PC-3 (cell line): Measurements from ENCODE around the gene CHSY3. TPM values are rescaled to one million over a fixed set of nuclear protein-coding genes. Genes with fewer than 3 reads are reported as not detected.

Experiments
- ATAC-seq: fragments of 200-7000 bp; cut with Tn5 transposase; 2 replicates; pipeline ENCODE4 v1.9.1; 2020; ENCODE audit warnings: mild to moderate bottlenecking, moderate library complexity
- BruUV-seq: library from RNA; stranded (reverse); fragments of 400-500 nt; replicated peaks from 2 replicates; lab custom pipeline; 2021; lab: Mats Ljungman, UMichigan
- CTCF ChIA-PET: fragments of 300-600 bp; sonication (Branson Sonifier 250); formaldehyde crosslinking; loops from one replicate; lab custom pipeline; 2022; ENCODE audit warnings: antibody characterized with exemption; lab: Charles Lee
- POLR2A ChIA-PET: fragments of 300-600 bp; sonication (Branson Sonifier 250); formaldehyde crosslinking; loops from one replicate; lab custom pipeline; 2022; ENCODE audit warnings: antibody characterized with exemption; ENCODE audit not compliant: unreplicated experiment; lab: Charles Lee
- DNase-seq: peaks from one replicate; pipeline ENCODE4 v3.0.0-alpha.2; 2015
- H2AFZ ChIP-seq: fragments of 300-600 bp; sonication (generic); 2 replicates; pipeline ENCODE4 v1.6.0; 2016; ENCODE audit warnings: antibody characterized with exemption, low read length
- H3F3A ChIP-seq: fragments of 300-600 bp; sonication (generic); one replicate; pipeline ENCODE4 v1.6.0; 2017; ENCODE audit warnings: antibody characterized with exemption, low read length, control low read depth, mild to moderate bottlenecking; ENCODE audit not compliant: unreplicated experiment
- H3K27ac ChIP-seq: fragments of 300-600 bp; sonication (generic); 2 replicates; pipeline ENCODE4 v1.5.1; 2016; ENCODE audit warnings: mild to moderate bottlenecking, low read length
- H3K27me3 ChIP-seq: fragments of 300-600 bp; sonication (generic); 2 replicates; pipeline ENCODE4 v1.6.1; 2016; ENCODE audit warnings: low read length, mixed read lengths
- H3K36me3 ChIP-seq: fragments of 300-600 bp; sonication (generic); 2 replicates; pipeline ENCODE4 v1.6.1; 2016; ENCODE audit warnings: low read depth, mixed run types, low read length, mixed read lengths
- H3K4me1 ChIP-seq: fragments of 300-600 bp; sonication (generic); 2 replicates; pipeline ENCODE4 v1.5.1; 2016; ENCODE audit warnings: low read length; ENCODE audit not compliant: insufficient read depth
- H3K4me2 ChIP-seq: fragments of 300-600 bp; sonication (generic); 2 replicates; pipeline ENCODE4 v1.6.0; 2016; ENCODE audit warnings: low read length
- H3K4me3 ChIP-seq: fragments of 300-600 bp; sonication (generic); 2 replicates; pipeline ENCODE4 v1.5.1; 2016; ENCODE audit warnings: mild to moderate bottlenecking, low read length, mixed read lengths
- H3K79me2 ChIP-seq: fragments of 300-600 bp; sonication (generic); 2 replicates; pipeline ENCODE4 v1.6.1; 2017; ENCODE audit warnings: low read length, mixed read lengths
- H3K9ac ChIP-seq: fragments of 300-600 bp; sonication (generic); 2 replicates; pipeline ENCODE4 v1.6.0; 2016; ENCODE audit warnings: mild to moderate bottlenecking, low read length
- H3K9me2 ChIP-seq: fragments of 300-600 bp; sonication (generic); replicated peaks from 2 replicates; pipeline ENCODE4 v1.6.1; 2016; ENCODE audit warnings: mixed run types, low read length, mixed read lengths
- H3K9me3 ChIP-seq: fragments of 300-600 bp; sonication (generic); 2 replicates; pipeline ENCODE4 v1.6.1; 2016; ENCODE audit warnings: low read length, mixed read lengths
- H4K20me1 ChIP-seq: fragments of 300-600 bp; sonication (generic); 2 replicates; pipeline ENCODE4 v1.6.1; 2016; ENCODE audit warnings: low read length, mixed read lengths
- EZH2 ChIP-seq: fragments of 300-600 bp; sonication (generic); IDR thresholded peaks from one replicate; pipeline ENCODE4 v1.6.1; 2017; ENCODE audit warnings: antibody characterized with exemption, mild to moderate bottlenecking, low read length; ENCODE audit not compliant: unreplicated experiment
- EZH2phosphoT487 ChIP-seq: fragments of 300-600 bp; sonication (generic); IDR thresholded peaks from 2 replicates; pipeline ENCODE4 v1.6.1; 2018; ENCODE audit warnings: mild to moderate bottlenecking, antibody characterized with exemption, low read length, borderline replicate concordance
- intact Hi-C: fragments of 100-400 bp; cut with micrococcal nuclease; formaldehyde crosslinking; loops from 2 replicates; pipeline ENCODE4 v1.9.0; 2023
- total RNA-seq: library from RNA; depleted of rRNA; stranded (reverse); fragments of >200 nt; gene quantifications from 2 replicates; pipeline ENCODE4 v1.2.3, GENCODE V29; 2014
- TF ChIP-seq, protein P1 (sequence below): fragments of 300-600 bp; sonication (generic); conservative IDR thresholded peaks from 2 replicates; pipeline ENCODE4 v1.5.1; 2017; ENCODE audit warnings: antibody characterized with exemption, low read depth, mild to moderate bottlenecking, low read length

The CHSY3 gene
- total RNA-seq, 1 experiment from 2014 or later, result 1.7 TPM

DNA sequence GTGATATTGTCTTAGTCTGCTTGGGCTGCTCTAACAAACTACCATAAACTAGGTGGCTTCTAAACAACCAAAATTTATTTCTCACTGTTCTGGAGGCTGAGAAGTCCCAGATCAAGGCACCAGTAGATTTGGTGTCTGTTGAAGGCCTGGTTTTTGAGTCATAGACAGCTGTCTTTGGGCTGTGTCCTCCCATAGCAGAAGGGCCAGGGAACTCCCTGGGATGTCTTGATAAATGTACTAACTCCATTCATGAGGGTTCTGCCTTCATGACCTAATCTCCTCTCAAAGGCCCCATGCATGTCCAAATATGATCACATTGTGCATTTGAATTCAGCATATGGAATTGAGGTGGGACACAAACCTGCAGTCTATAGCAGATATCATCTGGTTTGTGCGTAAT lies 121.2 kb downstream of the CHSY3 start:
- Histone ChIP-seq H3K9ac (no peak overlapping the region), H3K9me3 (no peaks in the 10 kb centered on the region), H4K20me1 (no peaks in the 10 kb centered on the region), H3K27me3 (no peaks in the 10 kb centered on the region), H3K27ac (no peak overlapping the region), H3K36me3 (no peaks in the 10 kb centered on the region), H3K9me2 (no peaks in the 10 kb centered on the region), H3F3A (no peaks in the 10 kb centered on the region), H3K4me2 (no peak overlapping the region), H3K79me2 (no peaks in the 10 kb centered on the region), H3K4me3 (no peak overlapping the region), H2AFZ (no peak overlapping the region), H3K4me1 (no peaks in the 10 kb centered on the region)
- no peak for DNase-seq
- ChIA-PET POLR2A (no interaction called here), CTCF (no interaction called here)
- ATAC-seq, result no peak
- intact Hi-C loops, result no loop called here
- BruUV-seq, result no TSS peak
- TF ChIP-seq, protein P1, sequence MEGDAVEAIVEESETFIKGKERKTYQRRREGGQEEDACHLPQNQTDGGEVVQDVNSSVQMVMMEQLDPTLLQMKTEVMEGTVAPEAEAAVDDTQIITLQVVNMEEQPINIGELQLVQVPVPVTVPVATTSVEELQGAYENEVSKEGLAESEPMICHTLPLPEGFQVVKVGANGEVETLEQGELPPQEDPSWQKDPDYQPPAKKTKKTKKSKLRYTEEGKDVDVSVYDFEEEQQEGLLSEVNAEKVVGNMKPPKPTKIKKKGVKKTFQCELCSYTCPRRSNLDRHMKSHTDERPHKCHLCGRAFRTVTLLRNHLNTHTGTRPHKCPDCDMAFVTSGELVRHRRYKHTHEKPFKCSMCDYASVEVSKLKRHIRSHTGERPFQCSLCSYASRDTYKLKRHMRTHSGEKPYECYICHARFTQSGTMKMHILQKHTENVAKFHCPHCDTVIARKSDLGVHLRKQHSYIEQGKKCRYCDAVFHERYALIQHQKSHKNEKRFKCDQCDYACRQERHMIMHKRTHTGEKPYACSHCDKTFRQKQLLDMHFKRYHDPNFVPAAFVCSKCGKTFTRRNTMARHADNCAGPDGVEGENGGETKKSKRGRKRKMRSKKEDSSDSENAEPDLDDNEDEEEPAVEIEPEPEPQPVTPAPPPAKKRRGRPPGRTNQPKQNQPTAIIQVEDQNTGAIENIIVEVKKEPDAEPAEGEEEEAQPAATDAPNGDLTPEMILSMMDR, result no peak
- TF ChIP-seq EZH2phosphoT487, result no peak
- no peak for TF ChIP-seq EZH2

DNA sequence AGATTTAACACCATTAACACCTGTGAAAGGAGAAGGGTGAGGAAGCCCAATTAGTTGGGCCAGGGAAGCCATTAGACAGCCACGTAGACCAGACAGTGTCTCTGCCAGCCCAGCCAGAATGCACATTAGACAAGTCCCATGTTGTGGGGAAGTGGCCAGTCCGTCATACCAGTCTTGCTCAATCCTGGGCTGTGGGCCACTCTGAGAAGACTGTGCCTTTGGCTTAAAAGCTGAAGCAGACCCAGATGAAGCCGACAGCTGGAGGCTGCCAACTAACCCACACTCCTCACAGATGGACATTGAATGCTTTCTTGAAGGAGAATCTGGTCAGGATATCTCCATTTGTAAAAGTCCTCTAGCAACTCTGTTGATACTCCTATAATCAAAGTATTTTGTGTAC lies 128.5 kb downstream of the CHSY3 start:
- Histone ChIP-seq H3K4me2 (no peak overlapping the region), H3K4me3 (no peak overlapping the region), H3K9ac (no peak overlapping the region), H3K27ac (no peak overlapping the region), H3K4me1 (no peaks in the 10 kb centered on the region), H3F3A (no peaks in the 10 kb centered on the region), H3K27me3 (no peaks in the 10 kb centered on the region), H3K36me3 (no peaks in the 10 kb centered on the region), H4K20me1 (no peaks in the 10 kb centered on the region), H3K9me3 (no peaks in the 10 kb centered on the region), H2AFZ (no peak overlapping the region), H3K9me2 (no peaks in the 10 kb centered on the region), H3K79me2 (no peaks in the 10 kb centered on the region)
- DNase-seq (no peak), ATAC-seq (no peak)
- intact Hi-C loops, result no loop called here
- BruUV-seq, result no TSS peak
- ChIA-PET CTCF (no interaction called here), POLR2A (no interaction called here)
- no peak for TF ChIP-seq EZH2
- TF ChIP-seq, protein P1, result no peak
- no peak for TF ChIP-seq EZH2phosphoT487

DNA sequence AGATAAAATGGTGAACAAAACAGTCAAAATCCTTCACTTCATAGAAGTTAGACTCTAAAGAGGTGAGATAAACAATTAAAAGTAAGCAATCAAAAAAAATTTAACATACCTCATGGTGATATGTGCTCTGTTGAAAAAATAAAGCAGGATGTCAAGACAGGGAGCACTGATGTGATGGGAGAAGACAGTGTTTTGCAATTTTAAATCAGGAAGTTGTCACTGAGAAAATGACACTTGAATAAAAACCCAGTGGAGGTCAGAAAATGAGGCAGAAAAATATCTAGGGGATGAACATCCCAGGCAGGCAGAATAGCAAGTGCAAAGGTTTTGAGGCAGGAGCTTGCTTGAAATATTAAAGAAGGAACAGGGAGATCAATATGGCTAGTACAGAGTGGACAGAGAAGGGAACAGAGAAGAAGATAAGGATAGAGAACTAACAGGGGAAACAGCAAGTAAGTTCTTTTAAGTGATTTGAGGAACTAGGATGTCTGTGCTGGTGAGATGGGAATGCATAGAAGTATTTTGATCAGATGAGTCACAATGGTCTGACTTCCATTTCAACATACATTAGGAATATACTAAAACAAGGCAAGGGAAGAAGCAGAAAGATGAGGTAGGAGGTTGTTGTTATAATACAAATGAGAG lies 130.4 kb downstream of the CHSY3 start:
- BruUV-seq, result no TSS peak
- H3K9me3 ChIP-seq, result no peaks in the 10 kb centered on the region

More for the DNA sequence above, 130.4 kb downstream of the CHSY3 start:
- Histone ChIP-seq H3K9me2 (no peaks in the 10 kb centered on the region), H3K4me2 (no peak overlapping the region), H3K4me1 (no peaks in the 10 kb centered on the region), H3F3A (no peaks in the 10 kb centered on the region), H3K27ac (no peak overlapping the region), H3K36me3 (no peaks in the 10 kb centered on the region), H4K20me1 (no peaks in the 10 kb centered on the region), H3K9ac (no peak overlapping the region), H3K4me3 (no peak overlapping the region), H2AFZ (no peak overlapping the region), H3K27me3 (no peaks in the 10 kb centered on the region), H3K79me2 (no peaks in the 10 kb centered on the region)
- TF ChIP-seq EZH2 (no peak), EZH2phosphoT487 (no peak)
- TF ChIP-seq, protein P1, result no peak
- intact Hi-C loops, result no loop called here
- ChIA-PET POLR2A (no interaction called here), CTCF (no interaction called here)
- ATAC-seq, result peak; percentile 18; the same call in 1 of the 2 replicates
- no peak for DNase-seq
